ENCODE measurements around the gene ITGA2. TPM values are rescaled to one million over a fixed set of nuclear protein-coding genes. Genes with fewer than 3 reads are reported as not detected.

The ITGA2 gene
- total RNA-seq, 2 experiments from 2014 or later: 0.74 to 0.86 TPM

GRCh38 chr5:52990528-52990925, 1.4 kb downstream of the ITGA2 start:
- TF ChIP-seq CTCF (IDR thresholded peaks at IDR 0.05): no peak
- ChIA-PET POLR2A (no interaction called here), CTCF (interaction anchor here (0.6 to 1.7 kb wide), 6 partner anchors 8 to 99 kb away, joined by 3 to 12 read pairs (median 4); no protein-coding TSS in a partner anchor)
- Mint-ChIP-seq H3K27ac (no peak overlapping the region), H3K9me3 (no peaks in the 10 kb centered on the region), H3K27me3 (peaks cover 48% of the 10 kb centered on the region), H3K4me3 (no peak overlapping the region), H3K4me1 (ENCODE audit: low read depth) (peaks cover 18% of the 10 kb centered on the region), H3K36me3 (ENCODE audit: low read depth) (no peaks in the 10 kb centered on the region)
- DNase-seq (no peak), ATAC-seq (no peak)
- intact Hi-C loops (cut with micrococcal nuclease): no loop called here

DNA sequence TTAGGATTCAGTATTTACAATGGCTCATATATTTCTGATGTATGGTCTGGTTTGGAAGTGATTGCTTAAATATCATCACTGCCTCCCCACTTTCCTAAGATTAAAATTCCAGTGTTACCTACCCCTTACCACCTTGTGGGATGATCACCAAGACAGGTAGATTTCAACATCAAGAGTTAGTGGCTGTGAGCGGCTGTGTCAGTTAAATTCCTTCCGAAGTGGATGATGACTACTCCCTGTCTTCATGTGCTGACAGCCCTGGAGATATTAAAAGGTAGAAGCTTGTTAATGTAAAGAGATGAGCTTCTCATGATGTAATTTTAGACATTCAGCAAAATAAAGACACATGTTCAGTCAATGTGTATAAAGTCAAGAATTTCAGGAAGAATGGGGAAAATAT, 4.2 kb downstream of the ITGA2 start:
- CTCF ChIA-PET: no interaction called here
- Mint-ChIP-seq H3K36me3 (ENCODE audit: low read depth) (no peaks in the 10 kb centered on the region), H3K4me1 (ENCODE audit: low read depth) (peaks cover 8% of the 10 kb centered on the region), H3K9me3 (no peaks in the 10 kb centered on the region), H3K27me3 (peaks cover 33% of the 10 kb centered on the region), H3K4me3 (no peak overlapping the region), H3K27ac (no peak overlapping the region)
- intact Hi-C loops (cut with micrococcal nuclease): no loop called here
- ATAC-seq (no peak), DNase-seq (no peak)
- TF ChIP-seq CTCF (IDR thresholded peaks at IDR 0.05): no peak
- POLR2A ChIA-PET: no interaction called here

- CTCF ChIA-PET: no interaction called here
- intact Hi-C loops (cut with micrococcal nuclease): no loop called here
These were observed 5.1 kb downstream of the ITGA2 start for GRCh38 chr5:52994266-52994665.

DNA sequence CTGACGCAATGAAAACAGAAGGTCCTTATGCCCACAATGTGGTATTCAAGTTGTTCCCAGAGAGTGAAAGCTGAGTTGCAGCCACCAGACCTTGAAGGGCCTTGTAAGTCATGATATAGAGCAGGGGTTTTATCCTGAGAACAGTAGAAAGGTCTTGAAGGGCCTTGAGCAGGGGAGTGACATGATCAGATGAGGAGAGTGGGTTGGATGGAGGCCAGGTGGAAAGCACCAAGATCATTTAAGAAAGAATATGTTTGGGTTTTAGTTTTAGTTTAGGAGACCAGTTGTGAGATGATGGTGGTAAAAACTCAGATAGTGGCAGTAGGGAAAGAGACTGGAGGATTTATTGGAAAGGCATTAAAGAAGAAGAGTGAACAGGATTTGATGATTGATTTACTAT, 5.9 kb downstream of the ITGA2 start:
- H3K27ac Mint-ChIP-seq: no peak overlapping the region
- H3K36me3 Mint-ChIP-seq (ENCODE audit: low read depth): no peaks in the 10 kb centered on the region
- H3K27me3 Mint-ChIP-seq: peaks cover 28% of the 10 kb centered on the region
- POLR2A ChIA-PET: no interaction called here
- H3K9me3 Mint-ChIP-seq: no peaks in the 10 kb centered on the region
- CTCF ChIA-PET: no interaction called here
- H3K4me1 Mint-ChIP-seq (ENCODE audit: low read depth): peaks cover 4% of the 10 kb centered on the region
- no peak overlapping the region for H3K4me3 Mint-ChIP-seq
- no peak for TF ChIP-seq CTCF (IDR thresholded peaks at IDR 0.05)
- intact Hi-C loops (cut with micrococcal nuclease): no loop called here
- peak; percentile 20 for DNase-seq
- ATAC-seq: peak; percentile 37

More at GRCh38 chr5:52994266-52994665, 5.1 kb downstream of the ITGA2 start:
- ATAC-seq: no peak
- H3K4me3 Mint-ChIP-seq: no peak overlapping the region
- POLR2A ChIA-PET: no interaction called here
- H3K9me3 Mint-ChIP-seq: no peaks in the 10 kb centered on the region
- no peaks in the 10 kb centered on the region for H3K36me3 Mint-ChIP-seq (ENCODE audit: low read depth)
- peaks cover 31% of the 10 kb centered on the region for H3K27me3 Mint-ChIP-seq
- TF ChIP-seq CTCF (IDR thresholded peaks at IDR 0.05): no peak
- H3K4me1 Mint-ChIP-seq (ENCODE audit: low read depth): peaks cover 5% of the 10 kb centered on the region
- DNase-seq: no peak
- no peak overlapping the region for H3K27ac Mint-ChIP-seq

DNA sequence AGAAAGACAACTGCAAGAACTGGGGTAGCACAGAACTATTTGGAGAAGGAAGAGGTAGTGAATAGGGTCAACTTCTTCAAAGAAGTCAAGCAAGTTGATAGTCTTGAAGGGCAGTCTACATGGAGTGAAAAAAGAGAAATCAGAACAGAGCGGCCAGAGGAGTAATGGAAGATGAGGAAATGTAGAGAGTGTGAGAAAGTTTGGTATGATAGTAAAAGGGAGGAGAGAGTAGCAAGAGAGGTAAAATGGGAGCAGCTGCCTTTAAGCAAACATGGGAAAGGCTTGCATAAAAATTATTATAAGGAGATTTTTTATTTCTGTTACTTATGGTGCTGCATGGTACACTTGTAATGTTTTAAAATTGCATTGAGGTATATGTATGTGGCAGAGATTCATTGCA, 6.8 kb downstream of the ITGA2 start:
- Mint-ChIP-seq H3K4me3 (no peak overlapping the region), H3K4me1 (ENCODE audit: low read depth) (peaks cover 2% of the 10 kb centered on the region), H3K36me3 (ENCODE audit: low read depth) (no peaks in the 10 kb centered on the region), H3K27ac (no peak overlapping the region), H3K27me3 (peaks cover 21% of the 10 kb centered on the region), H3K9me3 (no peaks in the 10 kb centered on the region)
- TF ChIP-seq CTCF (IDR thresholded peaks at IDR 0.05): no peak
- ATAC-seq: no peak
- CTCF ChIA-PET: interaction anchor here (0.6 to 1.2 kb wide), 2 partner anchors 94 to 428 kb away, joined by 3 read pairs; no protein-coding TSS in a partner anchor
- intact Hi-C loops (cut with micrococcal nuclease): no loop called here
- POLR2A ChIA-PET: interaction anchor here (0.8 kb wide), 1 partner anchor 31 kb away, joined by 3 read pairs; no protein-coding TSS in a partner anchor
- DNase-seq: no peak

Measured in activated CD8-positive, alpha-beta T cell treated with anti-CD3 and anti-CD28 coated beads for 36 hours (primary cell).